Suprapubic skin (tissue), 4 donors: ENCODE results near the gene SMOC2. TPM values are rescaled to one million over a fixed set of nuclear protein-coding genes. Genes with fewer than 3 reads are reported as not detected.

Source experiments
- DNase-seq, 2 donors: peaks; one replicate each; pipeline ENCODE4 v3.0.0-alpha.2; 2019; ENCODE audit warnings: low spot score in 2 of 2
- H3K27ac ChIP-seq: fragments of 200-600 bp; sonication (generic); one replicate; pipeline ENCODE4 v1.5.1; 2019
- H3K27me3 ChIP-seq: fragments of 200-600 bp; sonication (generic); one replicate; pipeline ENCODE4 v1.5.1; 2019
- H3K36me3 ChIP-seq: fragments of 200-600 bp; sonication (generic); one replicate; pipeline ENCODE4 v1.5.1; 2019
- H3K4me1 ChIP-seq: fragments of 200-600 bp; sonication (generic); one replicate; pipeline ENCODE4 v1.5.1; 2019
- H3K4me3 ChIP-seq: fragments of 200-600 bp; sonication (generic); one replicate; pipeline ENCODE4 v1.5.1; 2019; ENCODE audit warnings: mild to moderate bottlenecking
- H3K9me3 ChIP-seq: fragments of 200-600 bp; sonication (generic); one replicate; pipeline ENCODE4 v1.5.1; 2019
- CTCF ChIP-seq, 2 donors: fragments of 200-600 bp in 1 of 2; fragments of 450-650 bp in 1 of 2; sonication (generic) in 1 of 2; IDR thresholded peaks; one replicate each; pipeline ENCODE4 v1.5.1; 2016 to 2019; ENCODE audit warnings: antibody characterized with exemption in 2 of 2, mild to moderate bottlenecking in 1 of 2, moderate library complexity in 1 of 2
- EP300 ChIP-seq: sonication (generic); formaldehyde crosslinking; IDR thresholded peaks from one replicate; pipeline ENCODE4 v1.6.1; 2017; ENCODE audit warnings: antibody characterized with exemption
- POLR2A ChIP-seq, 2 donors: fragments of 450-650 bp; IDR thresholded peaks; one replicate each; pipeline ENCODE4 v1.6.1; 2017; ENCODE audit warnings: antibody characterized with exemption in 2 of 2, mild to moderate bottlenecking in 2 of 2, moderate library complexity in 2 of 2
- POLR2AphosphoS5 ChIP-seq, 3 donors: sonication (generic); formaldehyde crosslinking; IDR thresholded peaks; one replicate each; pipeline ENCODE4 v1.6.1; 2017; ENCODE audit warnings: antibody characterized with exemption in 3 of 3
- WGBS: methylation state at CpG from one replicate; pipeline ENCODE4 v1.1.5; 2018; 5-methylcytosine and 5-hydroxymethylcytosine counted together
- total RNA-seq, 4 donors: library from RNA; depleted of rRNA; stranded (reverse); fragments of >200 nt; gene quantifications; one replicate each; pipeline ENCODE4 v1.1.0, GENCODE V29; 2016

SMOC2 gene
- total RNA-seq, 4 donors from 2014 or later, result 16.2 to 22.9 (median 18.8) TPM

- H3K4me3 ChIP-seq, result no peak overlapping the region
- H3K27me3 ChIP-seq, result no peaks in the 10 kb centered on the region
- H3K9me3 ChIP-seq, result no peaks in the 10 kb centered on the region
- no peaks in the 10 kb centered on the region for H3K4me1 ChIP-seq
- 95% methylated on average over 2 of the region's 2 CpGs for WGBS
- H3K27ac ChIP-seq, result no peak overlapping the region
- TF ChIP-seq POLR2AphosphoS5 (IDR thresholded peaks at IDR 0.05) (no peak), CTCF (IDR thresholded peaks at IDR 0.05) (no peak), POLR2A (IDR thresholded peaks at IDR 0.05) (no peak), EP300 (no peak)
- no peaks in the 10 kb centered on the region for H3K36me3 ChIP-seq
- DNase-seq, result no peak
Observed at GRCh38 chr6:168589275-168589674, 148.3 kb downstream of the SMOC2 start.

DNA sequence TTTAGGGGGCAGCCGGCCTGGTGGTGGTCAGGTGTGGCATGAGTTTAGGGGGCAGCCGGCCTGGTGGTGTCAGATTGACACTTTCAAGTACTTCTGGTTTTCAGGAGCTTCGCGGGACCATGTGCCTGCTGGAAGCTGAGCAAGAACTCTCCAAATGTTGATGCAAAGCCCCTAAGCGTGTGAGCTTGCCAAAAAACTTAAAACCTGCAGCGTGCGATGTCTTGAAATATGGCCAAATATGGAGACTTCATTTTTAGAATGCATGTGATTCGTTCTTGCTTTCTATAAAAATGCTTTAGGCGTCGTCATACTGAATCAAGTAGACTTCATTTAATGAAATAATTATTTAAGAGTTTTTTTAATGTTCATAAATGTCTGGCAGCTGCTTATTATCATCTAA is 149.4 kb downstream of the SMOC2 start:
- Histone ChIP-seq H3K27me3 (no peaks in the 10 kb centered on the region), H3K9me3 (no peaks in the 10 kb centered on the region), H3K27ac (no peak overlapping the region), H3K36me3 (no peaks in the 10 kb centered on the region), H3K4me3 (no peak overlapping the region), H3K4me1 (no peaks in the 10 kb centered on the region)
- 93% methylated on average over 10 of the region's 10 CpGs for WGBS
- TF ChIP-seq POLR2AphosphoS5 (IDR thresholded peaks at IDR 0.05), result no peak
- TF ChIP-seq EP300, result no peak
- TF ChIP-seq POLR2A (IDR thresholded peaks at IDR 0.05), result no peak
- no peak for TF ChIP-seq CTCF (IDR thresholded peaks at IDR 0.05)
- no peak for DNase-seq

GRCh38 chr6:168596344-168596743 is 155.4 kb downstream of the SMOC2 start:
- Histone ChIP-seq H3K9me3 (no peaks in the 10 kb centered on the region), H3K4me3 (no peak overlapping the region), H3K27ac (no peak overlapping the region), H3K36me3 (no peaks in the 10 kb centered on the region), H3K27me3 (peaks cover 3% of the 10 kb centered on the region), H3K4me1 (no peaks in the 10 kb centered on the region)
- 77% methylated on average over 11 of the region's 11 CpGs for WGBS
- DNase-seq, result no peak
- TF ChIP-seq CTCF (IDR thresholded peaks at IDR 0.05) (no peak), POLR2A (IDR thresholded peaks at IDR 0.05) (no peak), POLR2AphosphoS5 (IDR thresholded peaks at IDR 0.05) (no peak), EP300 (no peak)

DNA sequence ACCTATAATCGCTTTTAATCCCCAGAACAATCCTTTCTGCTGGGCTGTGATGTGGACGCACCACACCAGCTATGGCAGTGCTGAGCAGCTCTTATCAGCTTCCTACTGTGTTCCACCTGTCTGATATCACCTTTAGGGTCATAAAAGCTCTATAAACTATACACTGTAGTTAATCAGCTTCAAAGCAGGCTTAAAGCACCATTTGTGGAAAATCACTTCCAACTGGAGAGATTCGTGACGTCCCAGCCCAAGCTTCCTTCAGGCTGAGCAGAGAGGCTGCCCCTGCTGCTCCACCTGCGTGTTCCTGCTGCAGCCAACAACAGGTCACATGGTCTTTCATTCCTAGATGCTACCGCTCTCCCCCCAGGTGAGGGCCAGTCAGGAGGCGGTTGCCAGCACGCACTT is 156.5 kb downstream of the SMOC2 start:
- H3K27me3 ChIP-seq, result peaks cover 3% of the 10 kb centered on the region
- H3K36me3 ChIP-seq, result no peaks in the 10 kb centered on the region
- no peak overlapping the region for H3K4me3 ChIP-seq
- WGBS, result 83% methylated on average over 8 of the region's 8 CpGs
- TF ChIP-seq EP300, result no peak
- TF ChIP-seq POLR2AphosphoS5 (IDR thresholded peaks at IDR 0.05), result no peak
- TF ChIP-seq POLR2A (IDR thresholded peaks at IDR 0.05), result no peak
- no peak for TF ChIP-seq CTCF (IDR thresholded peaks at IDR 0.05)
- no peak overlapping the region for H3K27ac ChIP-seq
- DNase-seq, result no peak
- H3K9me3 ChIP-seq, result no peaks in the 10 kb centered on the region
- no peaks in the 10 kb centered on the region for H3K4me1 ChIP-seq

DNA sequence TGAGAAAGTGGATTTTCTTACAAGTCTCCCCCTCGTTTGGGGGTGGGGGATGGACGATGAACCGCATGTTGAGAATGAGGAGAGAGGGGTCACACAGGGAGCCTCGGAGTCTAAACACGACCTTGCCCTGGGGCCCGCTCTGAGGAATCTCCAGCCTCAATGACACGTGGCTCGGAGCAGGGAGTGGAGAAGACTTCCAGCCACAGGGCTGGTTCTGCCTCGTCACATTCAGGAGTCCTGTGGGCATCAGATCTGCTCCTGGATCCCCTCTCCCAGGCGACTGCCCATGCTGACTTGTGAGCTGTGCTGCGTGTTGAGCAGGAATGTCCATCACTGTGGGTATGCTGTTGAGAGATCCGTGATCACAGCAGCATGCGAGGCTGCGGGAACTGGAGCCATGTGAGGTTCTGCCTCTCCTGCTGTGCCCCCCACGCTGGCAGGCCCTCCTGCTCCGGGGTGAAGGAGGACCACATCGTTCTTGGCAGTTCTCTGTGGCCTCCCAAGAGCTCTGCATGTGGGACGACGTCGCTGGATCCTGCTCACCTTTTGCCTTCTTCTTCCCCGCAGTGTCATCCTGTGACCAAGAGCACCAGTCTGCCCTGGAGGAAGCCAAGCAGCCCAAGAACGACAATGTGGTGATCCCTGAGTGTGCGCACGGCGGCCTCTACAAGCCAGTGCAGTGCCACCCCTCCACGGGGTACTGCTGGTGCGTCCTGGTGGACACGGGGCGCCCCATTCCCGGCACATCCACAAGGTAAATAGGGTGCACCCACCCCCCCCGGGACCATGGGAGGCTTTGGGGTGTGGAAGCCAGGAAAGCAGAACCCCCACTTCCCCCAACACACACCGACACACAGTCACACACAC is 157.5 kb downstream of the SMOC2 start:
- no peak for TF ChIP-seq EP300
- no peak for TF ChIP-seq CTCF (IDR thresholded peaks at IDR 0.05)
- TF ChIP-seq POLR2A (IDR thresholded peaks at IDR 0.05), result no peak
- TF ChIP-seq POLR2AphosphoS5 (IDR thresholded peaks at IDR 0.05), result no peak
- H3K27me3 ChIP-seq, result peaks cover 3% of the 10 kb centered on the region
- no peaks in the 10 kb centered on the region for H3K9me3 ChIP-seq
- WGBS, result 80% methylated on average over 14 of the region's 32 CpGs
- no peak overlapping the region for H3K27ac ChIP-seq
- H3K4me3 ChIP-seq, result no peak overlapping the region
- no peak for DNase-seq
- no peaks in the 10 kb centered on the region for H3K36me3 ChIP-seq
- no peaks in the 10 kb centered on the region for H3K4me1 ChIP-seq
